B cell (primary cell): Measurements from ENCODE around the gene EFNB2.

Experiments
- EZH2 ChIP-seq: IDR thresholded peaks from 2 replicates; pipeline ENCODE4 v1.6.1; 2012; ENCODE audit warnings: borderline replicate concordance, low read depth, mild to moderate bottlenecking, moderate library complexity, low read length; ENCODE audit not compliant: insufficient read depth, poor library complexity, severe bottlenecking
- TF ChIP-seq, protein P1 (sequence below): fragments of 200-600 bp; IDR thresholded peaks from one replicate; pipeline ENCODE4 v1.8.0; 2022; ENCODE audit warnings: antibody characterized with exemption, mild to moderate bottlenecking

DNA sequence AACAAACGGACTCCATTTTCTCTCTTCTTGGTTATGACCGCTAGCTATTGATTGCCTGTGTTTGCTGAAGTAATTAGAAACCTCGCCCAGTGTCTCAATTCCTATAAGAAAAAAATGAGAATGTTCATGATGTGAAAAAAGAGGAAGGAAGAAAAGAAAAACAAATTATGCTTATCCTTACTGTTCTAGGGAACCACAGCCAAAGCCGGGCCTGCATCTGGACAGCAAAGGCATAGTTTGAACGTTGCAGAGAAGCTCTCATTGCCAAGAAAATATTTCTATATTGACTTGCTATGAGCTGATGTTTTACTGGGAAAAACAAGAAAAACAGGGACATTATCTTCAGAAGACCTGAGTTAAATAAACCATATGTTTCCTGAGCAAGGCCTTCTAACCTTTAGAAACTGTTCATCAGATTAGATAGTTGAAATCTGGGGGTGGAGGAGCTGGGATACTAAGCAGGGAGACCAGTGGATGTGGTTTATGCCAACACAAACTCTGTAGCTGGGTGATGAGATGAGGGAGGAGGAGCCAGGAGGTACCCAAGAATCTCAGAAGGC, 55.0 kb downstream of the EFNB2 start:
- TF ChIP-seq, protein P1, sequence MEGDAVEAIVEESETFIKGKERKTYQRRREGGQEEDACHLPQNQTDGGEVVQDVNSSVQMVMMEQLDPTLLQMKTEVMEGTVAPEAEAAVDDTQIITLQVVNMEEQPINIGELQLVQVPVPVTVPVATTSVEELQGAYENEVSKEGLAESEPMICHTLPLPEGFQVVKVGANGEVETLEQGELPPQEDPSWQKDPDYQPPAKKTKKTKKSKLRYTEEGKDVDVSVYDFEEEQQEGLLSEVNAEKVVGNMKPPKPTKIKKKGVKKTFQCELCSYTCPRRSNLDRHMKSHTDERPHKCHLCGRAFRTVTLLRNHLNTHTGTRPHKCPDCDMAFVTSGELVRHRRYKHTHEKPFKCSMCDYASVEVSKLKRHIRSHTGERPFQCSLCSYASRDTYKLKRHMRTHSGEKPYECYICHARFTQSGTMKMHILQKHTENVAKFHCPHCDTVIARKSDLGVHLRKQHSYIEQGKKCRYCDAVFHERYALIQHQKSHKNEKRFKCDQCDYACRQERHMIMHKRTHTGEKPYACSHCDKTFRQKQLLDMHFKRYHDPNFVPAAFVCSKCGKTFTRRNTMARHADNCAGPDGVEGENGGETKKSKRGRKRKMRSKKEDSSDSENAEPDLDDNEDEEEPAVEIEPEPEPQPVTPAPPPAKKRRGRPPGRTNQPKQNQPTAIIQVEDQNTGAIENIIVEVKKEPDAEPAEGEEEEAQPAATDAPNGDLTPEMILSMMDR = no peak
- no peak for TF ChIP-seq EZH2
